Psoas muscle (tissue), 8 donors: ENCODE measurements around the gene CCDC30. TPM values are rescaled to one million over a fixed set of nuclear protein-coding genes. Genes with fewer than 3 reads are reported as not detected.

Experiments
- ATAC-seq, 4 donors: fragments of 200-7000 bp; cut with Tn5 transposase; one replicate each; pipeline ENCODE4 v1.9.1; 2020; ENCODE audit warnings: moderate library complexity in 3 of 4, mild to moderate bottlenecking in 2 of 4
- DNase-seq, 2 donors: peaks; one replicate each; pipeline ENCODE4 v3.0.0-alpha.2; 2020
- H3K27ac ChIP-seq: fragments of 200-600 bp; one replicate; pipeline ENCODE4 v1.8.0; 2022
- H3K27me3 ChIP-seq, 3 donors: fragments of 200-600 bp in 1 of 3; one replicate each; pipeline versions ENCODE4 v1.6.1 to v1.8.0; 2013 to 2022; ENCODE audit warnings: low read length in 2 of 3, mild to moderate bottlenecking in 2 of 3, moderate library complexity in 1 of 3; ENCODE audit not compliant: insufficient read depth in 3 of 3
- H3K36me3 ChIP-seq, 2 donors: fragments of 200-600 bp in 1 of 2; one replicate each; pipeline versions ENCODE4 v1.6.1 to v1.8.0; 2013 to 2022; ENCODE audit warnings: low read depth in 1 of 2, mild to moderate bottlenecking in 1 of 2, moderate library complexity in 1 of 2; ENCODE audit not compliant: insufficient read depth in 1 of 2
- H3K4me1 ChIP-seq: fragments of 200-600 bp; one replicate; pipeline ENCODE4 v1.8.0; 2022
- H3K4me3 ChIP-seq: fragments of 200-600 bp; one replicate; pipeline ENCODE4 v1.8.0; 2022; ENCODE audit warnings: mild to moderate bottlenecking
- H3K9me3 ChIP-seq: fragments of 200-600 bp; one replicate; pipeline ENCODE4 v1.8.0; 2022
- CTCF ChIP-seq: fragments of 200-600 bp; IDR thresholded peaks from one replicate; pipeline ENCODE4 v1.8.0; 2022; ENCODE audit warnings: antibody characterized with exemption
- WGBS, 3 donors: extraction: QIAGEN DNeasy Blood & Tissue Kit; methylation state at CpG; one replicate each; pipeline versions ENCODE4 v1.1.6 to v1.1.7; 2013; 5-methylcytosine and 5-hydroxymethylcytosine counted together
- intact Hi-C, 2 donors: fragments of 100-400 bp; cut with DNase I; formaldehyde crosslinking; loops; one replicate each; pipeline versions ENCODE4 v1.11.0 to v1.14.2; 2022
- polyA plus RNA-seq, 3 donors: library from polyadenylated mRNA; stranded (reverse); fragments of 200-250 nt; gene quantifications; one replicate each; pipeline ENCODE4 v1.2.3, GENCODE V29; 2013
- total RNA-seq, 4 donors: library from RNA; stranded (reverse); fragmentation: NEBNext Ultra II Directional in 2 of 4; extraction: Animal tissue kit (Norgen Biotek cat#: 25700) in 2 of 4; gene quantifications; one replicate each; pipeline versions ENCODE4 v1.2.1 to v1.2.4, GENCODE V29; 2021 to 2023
- donor health status: healthy with polysubstance abuse.
- donor health status: DM: no; HTN: no; CAD: no; lungs with moderate emphysema.
- donor health status: Bipolar disorder and iron deficiency.
- donor health status: healthy.
- donor health status: DM: yes; HTN: yes; CAD: no.
- donor health status: DM: no; HTN: no; CAD: no.
- donor health status: DM: no; HTN: no; CAD: no.
- donor health status: DM: yes; HTN: yes; CAD: no.

The CCDC30 gene
- total and polyA plus RNA-seq, 7 donors: 0.39 to 1.2 (median 0.92) TPM

- WGBS, 3 donors: 0 to 1% (median 1%) methylated on average over 50 to 97 of the region's 103 CpGs
- Histone ChIP-seq H3K9me3 (no peaks in the 10 kb centered on the region), H3K4me1 (peaks cover 64% of the 10 kb centered on the region), H3K4me3 (peak overlapping the region; percentile 81), H3K36me3 (peaks cover 2 to 8% of the 10 kb centered on the region in 2 donors), H3K27ac (peak overlapping the region; percentile 92), H3K27me3 (no peaks in the 10 kb centered on the region)
- no peak for TF ChIP-seq CTCF
- intact Hi-C loops: loop anchor here in 1 of 2 donors (1.0 kb wide), 1 partner anchor 25 kb away; the partner anchor contains the start of gene PPIH
- ATAC-seq: peak; percentile 52 to 67 (median 58)
- peak; percentile 79 to 88 for DNase-seq
Observed at GRCh38 chr1:42682739-42683531, 219.8 kb downstream of the CCDC30 start.

GRCh38 chr1:42684139-42684538 lies 221.1 kb downstream of the CCDC30 start:
- intact Hi-C loops: no loop called here
- WGBS, 3 donors: 34 to 53% (median 34%) methylated on average over 5 of the region's 5 CpGs
- Histone ChIP-seq H3K4me3 (peak overlapping the region; percentile 81), H3K27ac (peak overlapping the region; percentile 92), H3K27me3 (no peaks in the 10 kb centered on the region), H3K9me3 (no peaks in the 10 kb centered on the region), H3K4me1 (peaks cover 76% of the 10 kb centered on the region), H3K36me3 (peaks cover 2 to 8% of the 10 kb centered on the region in 2 donors)
- DNase-seq: no peak
- TF ChIP-seq CTCF: no peak
- no peak for ATAC-seq

GRCh38 chr1:42686418-42686817 lies 223.3 kb downstream of the CCDC30 start:
- intact Hi-C loops: no loop called here
- H3K4me3 ChIP-seq: peak overlapping the region; percentile 81
- no peak overlapping the region for H3K27ac ChIP-seq
- TF ChIP-seq CTCF: no peak
- ATAC-seq: no peak
- 72 to 78% (median 77%) methylated on average over 4 of the region's 4 CpGs for WGBS, 3 donors
- peaks cover 2 to 8% of the 10 kb centered on the region in 2 donors for H3K36me3 ChIP-seq
- no peaks in the 10 kb centered on the region for H3K27me3 ChIP-seq
- no peaks in the 10 kb centered on the region for H3K9me3 ChIP-seq
- no peak for DNase-seq
- H3K4me1 ChIP-seq: peaks cover 82% of the 10 kb centered on the region

GRCh38 chr1:42689912-42690311 lies 226.8 kb downstream of the CCDC30 start:
- intact Hi-C loops: no loop called here
- Histone ChIP-seq H3K27me3 (no peaks in the 10 kb centered on the region), H3K27ac (no peak overlapping the region), H3K36me3 (peaks cover 2 to 11% of the 10 kb centered on the region in 2 donors), H3K4me1 (peaks cover 89% of the 10 kb centered on the region), H3K4me3 (no peak overlapping the region), H3K9me3 (no peaks in the 10 kb centered on the region)
- WGBS, 3 donors: 52 to 85% (median 53%) methylated on average over 3 of the region's 3 CpGs
- ATAC-seq (no peak), DNase-seq (no peak)
- TF ChIP-seq CTCF: no peak
